IMR-90 (cell line): ENCODE measurements around the gene OPN4. TPM values are rescaled to one million over a fixed set of nuclear protein-coding genes. Genes with fewer than 3 reads are reported as not detected.

Experiments used
- ATAC-seq: fragments of 200-7000 bp; cut with Tn5 transposase; 2 replicates; pipeline ENCODE4 v1.9.1; 2020; ENCODE audit warnings: low read depth, mild to moderate bottlenecking, moderate library complexity
- BruUV-seq: library from RNA; stranded (reverse); fragments of 400-500 nt; replicated peaks from 2 replicates; lab custom pipeline; 2021; lab: Mats Ljungman, UMichigan
- CTCF ChIA-PET: fragments of 300-600 bp; formaldehyde crosslinking; extraction: SDS; loops from one replicate; lab custom pipeline; 2021; ENCODE audit warnings: antibody characterized with exemption; lab: Yijun Ruan, JAX
- POLR2A ChIA-PET: fragments of 300-600 bp; sonication (Branson Sonifier 250); formaldehyde crosslinking; loops from one replicate; lab custom pipeline; 2022; ENCODE audit warnings: antibody characterized with exemption; ENCODE audit not compliant: unreplicated experiment; lab: Charles Lee
- DNase-seq: peaks from one replicate; pipeline ENCODE4 v3.0.0; 2013
- H2AFZ ChIP-seq: replicated peaks from 2 replicates; pipeline ENCODE3; 2013; ENCODE audit warnings: low read length, mild to moderate bottlenecking; ENCODE audit not compliant: poor library complexity
- H2AK5ac ChIP-seq: 2 replicates; pipeline ENCODE4 v1.6.1; 2013; ENCODE audit warnings: low read depth, low read length, inconsistent platforms
- H2AK9ac ChIP-seq: replicated peaks from 2 replicates; pipeline ENCODE3; 2013; ENCODE audit warnings: mild to moderate bottlenecking, low read depth, low read length, moderate library complexity; ENCODE audit not compliant: poor library complexity
- H2BK120ac ChIP-seq: 2 replicates; pipeline ENCODE4 v1.6.1; 2013; ENCODE audit warnings: low read depth, low read length, inconsistent platforms
- H2BK15ac ChIP-seq: 3 replicates; pipeline ENCODE4 v1.6.1; 2013; ENCODE audit warnings: low read depth, low read length, inconsistent platforms
- H2BK20ac ChIP-seq: 2 replicates; pipeline ENCODE4 v1.6.1; 2013; ENCODE audit warnings: low read depth, mild to moderate bottlenecking, inconsistent platforms, low read length, moderate library complexity
- H2BK5ac ChIP-seq: 2 replicates; pipeline ENCODE4 v1.6.1; 2013; ENCODE audit warnings: mild to moderate bottlenecking, low read depth, low read length, inconsistent platforms; ENCODE audit not compliant: poor library complexity, severe bottlenecking
- H3K14ac ChIP-seq: replicated peaks from 2 replicates; pipeline ENCODE4 v1.6.1; 2013; ENCODE audit warnings: low read depth, low read length, inconsistent platforms
- H3K18ac ChIP-seq: 2 replicates; pipeline ENCODE4 v1.6.1; 2013; ENCODE audit warnings: low read depth, low read length, control low read depth
- H3K23ac ChIP-seq: 2 replicates; pipeline ENCODE4 v1.6.1; 2013; ENCODE audit warnings: low read depth, low read length, inconsistent platforms
- H3K27ac ChIP-seq: 2 replicates; pipeline ENCODE4 v1.5.1; 2013; ENCODE audit warnings: mild to moderate bottlenecking, control low read depth, low read length; ENCODE audit not compliant: insufficient read depth
- H3K27me3 ChIP-seq: 2 replicates; pipeline ENCODE4 v1.6.1; 2013; ENCODE audit warnings: low read length; ENCODE audit not compliant: control insufficient read depth, insufficient read depth
- H3K36me3 ChIP-seq: 2 replicates; pipeline ENCODE4 v1.6.1; 2013; ENCODE audit warnings: low read length, mixed read lengths; ENCODE audit not compliant: control insufficient read depth, insufficient read depth
- H3K4ac ChIP-seq: 2 replicates; pipeline ENCODE4 v1.6.1; 2013; ENCODE audit warnings: low read depth, low read length, inconsistent platforms
- H3K4me1 ChIP-seq: 2 replicates; pipeline ENCODE4 v1.6.1; 2013; ENCODE audit warnings: low read length, mixed read lengths; ENCODE audit not compliant: control insufficient read depth, insufficient read depth
- H3K4me2 ChIP-seq: 2 replicates; pipeline ENCODE4 v1.6.1; 2013; ENCODE audit warnings: low read depth, mild to moderate bottlenecking, control low read depth, low read length, moderate library complexity
- H3K4me3 ChIP-seq: 2 replicates; pipeline ENCODE4 v1.5.1; 2013; ENCODE audit warnings: low read depth, mild to moderate bottlenecking, control low read depth, low read length, moderate library complexity; ENCODE audit not compliant: insufficient read depth
- H3K56ac ChIP-seq: 2 replicates; pipeline ENCODE4 v1.6.1; 2013; ENCODE audit warnings: low read length, inconsistent platforms; ENCODE audit not compliant: insufficient read depth; ENCODE audit errors: extremely low read depth
- H3K79me1 ChIP-seq, 2 experiments: 2 replicates each; pipeline ENCODE4 v1.6.1; 2013; ENCODE audit warnings: low read length in 2 of 2, inconsistent platforms in 1 of 2, low read depth in 1 of 2
- H3K9ac ChIP-seq: 2 replicates; pipeline ENCODE4 v1.6.1; 2013; ENCODE audit warnings: low read depth, low read length, control low read depth
- H3K9me1 ChIP-seq: 2 replicates; pipeline ENCODE4 v1.6.1; 2013; ENCODE audit warnings: low read length, inconsistent platforms; ENCODE audit not compliant: insufficient read depth
- H3K9me3 ChIP-seq: 2 replicates; pipeline ENCODE4 v1.6.1; 2013; ENCODE audit warnings: low read length; ENCODE audit not compliant: control insufficient read depth, insufficient read depth
- H4K20me1 ChIP-seq: 2 replicates; pipeline ENCODE4 v1.6.1; 2013; ENCODE audit warnings: low read length, inconsistent platforms; ENCODE audit not compliant: insufficient read depth
- H4K5ac ChIP-seq: 2 replicates; pipeline ENCODE4 v1.6.1; 2013; ENCODE audit warnings: mild to moderate bottlenecking, low read depth, low read length, control low read depth
- H4K8ac ChIP-seq, 2 experiments: 2 replicates each; pipeline ENCODE4 v1.6.1; 2013; ENCODE audit warnings: low read depth in 2 of 2, low read length in 2 of 2, control low read depth in 1 of 2, inconsistent platforms in 1 of 2
- H4K91ac ChIP-seq: 2 replicates; pipeline ENCODE4 v1.6.1; 2013; ENCODE audit warnings: low read depth, low read length, inconsistent platforms; ENCODE audit not compliant: insufficient read depth
- BHLHE40 ChIP-seq: fragments of 150-350 bp; IDR thresholded peaks from 2 replicates; pipeline ENCODE4 v1.6.1; 2016; ENCODE audit warnings: mild to moderate bottlenecking, low read depth, low read length
- CEBPB ChIP-seq: IDR thresholded peaks from 2 replicates; pipeline ENCODE4 v1.6.1; 2012; ENCODE audit warnings: low read depth, low read length, improper control_type of control experiment
- CHD1 ChIP-seq: IDR thresholded peaks from 2 replicates; pipeline ENCODE4 v1.6.1; 2012; ENCODE audit warnings: low read depth, low read length, improper control_type of control experiment
- CTCF ChIP-seq: conservative IDR thresholded peaks from 2 replicates; pipeline ENCODE4 v1.5.1; 2012; ENCODE audit warnings: mild to moderate bottlenecking, low read depth, low read length, improper control_type of control experiment
- ELK1 ChIP-seq: fragments of 150-350 bp; IDR thresholded peaks from 2 replicates; pipeline ENCODE4 v1.6.1; 2016; ENCODE audit warnings: low read depth, mild to moderate bottlenecking, low read length, moderate library complexity, borderline replicate concordance
- FOS ChIP-seq: fragments of 150-350 bp; IDR thresholded peaks from 2 replicates; pipeline ENCODE4 v1.6.1; 2016; ENCODE audit warnings: low read depth, low read length
- MAFK ChIP-seq: IDR thresholded peaks from 2 replicates; pipeline ENCODE4 v1.6.1; 2012; ENCODE audit warnings: low read depth, low read length, improper control_type of control experiment
- MAZ ChIP-seq: IDR thresholded peaks from 2 replicates; pipeline ENCODE4 v1.6.1; 2012; ENCODE audit warnings: low read depth, mild to moderate bottlenecking, low read length, improper control_type of control experiment, moderate library complexity, borderline replicate concordance
- MXI1 ChIP-seq: IDR thresholded peaks from 2 replicates; pipeline ENCODE4 v1.6.1; 2012; ENCODE audit warnings: low read depth, mild to moderate bottlenecking, low read length, moderate library complexity, borderline replicate concordance
- NFE2L2 ChIP-seq: fragments of 150-350 bp; IDR thresholded peaks from 2 replicates; pipeline ENCODE4 v1.6.1; 2016; ENCODE audit warnings: low read depth, mild to moderate bottlenecking, low read length
- POLR2A ChIP-seq: IDR thresholded peaks from 2 replicates; pipeline ENCODE4 v1.6.1; 2012; ENCODE audit warnings: mild to moderate bottlenecking, low read depth, low read length
- RAD21 ChIP-seq: IDR thresholded peaks from 2 replicates; pipeline ENCODE4 v1.6.1; 2012; ENCODE audit warnings: low read length, improper control_type of control experiment
- RCOR1 ChIP-seq: IDR thresholded peaks from 2 replicates; pipeline ENCODE4 v1.6.1; 2012; ENCODE audit warnings: mild to moderate bottlenecking, low read length, improper control_type of control experiment; ENCODE audit not compliant: insufficient replicate concordance
- RFX5 ChIP-seq: IDR thresholded peaks from 2 replicates; pipeline ENCODE4 v1.8.0; 2012; ENCODE audit warnings: low read depth, mild to moderate bottlenecking, low read length, moderate library complexity
- SMC3 ChIP-seq: fragments of 150-350 bp; IDR thresholded peaks from 2 replicates; pipeline ENCODE4 v1.6.1; 2016; ENCODE audit warnings: low read depth, mild to moderate bottlenecking, antibody characterized with exemption, low read length, moderate library complexity
- USF2 ChIP-seq: fragments of 150-350 bp; IDR thresholded peaks from 2 replicates; pipeline ENCODE4 v1.6.1; 2017; ENCODE audit warnings: mild to moderate bottlenecking, antibody characterized with exemption, low read length, low read depth
- WGBS, 2 experiments: methylation state at CpG; one replicate each; pipeline versions ENCODE4 v1.1.5 to v1.1.7; 2013; ENCODE audit warnings: missing lambda C conversion rate in 2 of 2; ENCODE audit not compliant: insufficient read length in 1 of 2; ENCODE audit errors: extremely low coverage in 2 of 2; 5-methylcytosine and 5-hydroxymethylcytosine counted together
- dilution Hi-C: fragments of 300-500 bp; cut with HindIII; formaldehyde crosslinking; loops from one replicate; pipeline ENCODE4 v1.14.3; 2018; ENCODE audit warnings: low sequenced_read_pairs; ENCODE audit not compliant: unreplicated experiment
- in situ Hi-C: fragments of 300-500 bp; cut with MboI; formaldehyde crosslinking; loops from 3 replicates; pipeline ENCODE4 v1.14.3; 2019; ENCODE audit warnings: low sequenced_read_pairs, inconsistent platforms, mixed read lengths
- intact Hi-C: fragments of 100-400 bp; cut with micrococcal nuclease; formaldehyde crosslinking; loops from 2 replicates; pipeline ENCODE4 v1.10.0; 2022
- polyA plus RNA-seq, 3 experiments: library from polyadenylated mRNA; depleted of rRNA; stranded (reverse); fragments of >200 nt; gene quantifications; 2 replicates each; pipeline ENCODE4 v1.2.3, GENCODE V29; 2012; ENCODE audit warnings: low replicate concordance in 1 of 3
- total RNA-seq: library from RNA; depleted of rRNA; stranded (reverse); fragments of >200 nt; gene quantifications from 2 replicates; pipeline ENCODE4 v1.2.3, GENCODE V29; 2012

The OPN4 gene
- total and polyA plus RNA-seq, 2 of the 4 experiments (the other 2 are of a cell fraction) = 0.03 TPM; not detected in 1

- DNase-seq (no peak), ATAC-seq (no peak)
- intact Hi-C loops (no loop called here), dilution Hi-C loops (no loop called here), in situ Hi-C loops (no loop called here)
- no peaks in the 10 kb centered on the region for H4K20me1 ChIP-seq
- H2AFZ ChIP-seq = no peak overlapping the region
- H2BK15ac ChIP-seq = no peak overlapping the region
- H3K36me3 ChIP-seq = no peaks in the 10 kb centered on the region
- no peak overlapping the region for H3K9ac ChIP-seq
- H3K27me3 ChIP-seq = peaks cover 2% of the 10 kb centered on the region; the same call in 1 of the 2 replicates
- no TSS peak for BruUV-seq
- no peak overlapping the region for H3K27ac ChIP-seq
- no peak overlapping the region for H3K56ac ChIP-seq
- H3K9me1 ChIP-seq = peaks cover under 1% of the 10 kb centered on the region; the same call in 1 of the 2 replicates
- no peak overlapping the region for H2BK5ac ChIP-seq
- no peak overlapping the region for H3K4me3 ChIP-seq
- TF ChIP-seq BHLHE40 = no peak
- TF ChIP-seq NFE2L2 = no peak
- TF ChIP-seq MAFK = no peak
- no peak for TF ChIP-seq CEBPB
- TF ChIP-seq POLR2A = no peak
- no peak for TF ChIP-seq CHD1
- TF ChIP-seq CTCF = no peak
- TF ChIP-seq MAZ = no peak
- no peak for TF ChIP-seq RCOR1
- no peak for TF ChIP-seq RAD21
- TF ChIP-seq FOS = no peak
- TF ChIP-seq SMC3 = no peak
- TF ChIP-seq RFX5 = no peak
- no peak for TF ChIP-seq ELK1
- no peak for TF ChIP-seq MXI1
- TF ChIP-seq USF2 = no peak
- 61% methylated on average over 3 of the region's 5 CpGs; no CpG with 5 or more reads in 1 of the 2 experiments for WGBS, 2 experiments
- H3K23ac ChIP-seq = no peak overlapping the region
- no peak overlapping the region for H4K91ac ChIP-seq
- no peak overlapping the region for H2AK9ac ChIP-seq
- no peak overlapping the region for H4K8ac ChIP-seq
- ChIA-PET CTCF (interaction anchor here (0.5 kb wide), 1 partner anchor 171 kb away, joined by 4 read pairs; no protein-coding TSS in a partner anchor), POLR2A (interaction anchor here (0.6 kb wide), 1 partner anchor 11 kb away, joined by 3 read pairs; no protein-coding TSS in a partner anchor)
- H2BK20ac ChIP-seq = no peak overlapping the region
- H3K4me1 ChIP-seq = peaks cover 4% of the 10 kb centered on the region
- H3K14ac ChIP-seq = no peak overlapping the region
- H2AK5ac ChIP-seq = no peak overlapping the region
- no peak overlapping the region for H2BK120ac ChIP-seq
- H3K18ac ChIP-seq = no peak overlapping the region
- no peak overlapping the region for H4K5ac ChIP-seq
- no peaks in the 10 kb centered on the region for H3K9me3 ChIP-seq
- H3K79me1 ChIP-seq = peaks cover 0 to 8% of the 10 kb centered on the region in 2 experiments; a peak in 2 of 4 replicates
- no peak overlapping the region for H3K4me2 ChIP-seq
- no peak overlapping the region for H3K4ac ChIP-seq
These were observed 61.5 kb downstream of the OPN4 start for GRCh38 chr10:86715836-86716235.
